AG04449 (cell line): ENCODE results near the gene SERPINA1.

ENCODE experiments used
- CTCF ChIA-PET: fragments of 350-600 bp; formaldehyde crosslinking; extraction: SDS; loops from one replicate; lab custom pipeline; 2021; ENCODE audit warnings: antibody characterized with exemption; lab: Yijun Ruan, JAX
- POLR2A ChIA-PET: fragments of 400-600, 350-600 bp; formaldehyde crosslinking; extraction: SDS; loops from one replicate; lab custom pipeline; 2020; ENCODE audit warnings: antibody characterized with exemption, inconsistent platforms; lab: Yijun Ruan, JAX
- DNase-seq: peaks from one replicate; pipeline ENCODE4 v3.0.0-alpha.2; 2010; ENCODE audit warnings: low read depth, low spot score
- H3K4me3 ChIP-seq: 2 replicates; pipeline ENCODE4 v1.5.1; 2011; ENCODE audit warnings: low read depth, mild to moderate bottlenecking, control low read depth, low read length
- CTCF ChIP-seq: IDR thresholded peaks from one replicate; pipeline ENCODE4 v1.5.1; 2011; ENCODE audit warnings: mild to moderate bottlenecking, moderate library complexity, low read length, control low read depth, inconsistent platforms; ENCODE audit not compliant: insufficient read depth; ENCODE audit errors: missing control alignments

SERPINA1 gene

DNA sequence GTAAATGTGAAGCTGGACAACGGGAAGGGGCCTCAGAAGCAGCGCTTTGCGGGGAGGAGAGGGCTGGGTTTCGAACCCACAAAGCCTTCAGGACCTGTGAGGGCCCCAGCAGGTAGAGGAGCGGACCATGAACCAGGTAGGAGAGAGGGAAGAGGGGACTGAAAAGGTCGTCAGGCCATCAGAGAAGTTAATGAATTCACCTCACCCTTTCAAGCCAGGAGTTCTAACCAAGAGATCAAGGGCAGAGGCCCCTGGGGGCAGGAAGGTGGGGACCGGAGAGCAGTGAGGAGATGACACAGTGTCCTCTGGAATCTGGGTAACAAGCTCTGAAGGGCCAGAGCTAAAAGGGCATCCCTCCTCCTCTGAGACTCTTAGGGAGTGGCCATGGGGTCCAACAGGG lies 19.4 kb downstream of the SERPINA1 start:
- H3K4me3 ChIP-seq, result no peak overlapping the region
- ChIA-PET POLR2A (interaction anchor here (0.5 kb wide), 1 partner anchor 88 kb away, joined by 3 read pairs; no protein-coding TSS in a partner anchor), CTCF (interaction anchor here (1.4 to 4.9 kb wide), 3 partner anchors 13 to 117 kb away, joined by 3 to 18 read pairs (median 9); no protein-coding TSS in a partner anchor)
- TF ChIP-seq CTCF, result no peak
- DNase-seq, result no peak

DNA sequence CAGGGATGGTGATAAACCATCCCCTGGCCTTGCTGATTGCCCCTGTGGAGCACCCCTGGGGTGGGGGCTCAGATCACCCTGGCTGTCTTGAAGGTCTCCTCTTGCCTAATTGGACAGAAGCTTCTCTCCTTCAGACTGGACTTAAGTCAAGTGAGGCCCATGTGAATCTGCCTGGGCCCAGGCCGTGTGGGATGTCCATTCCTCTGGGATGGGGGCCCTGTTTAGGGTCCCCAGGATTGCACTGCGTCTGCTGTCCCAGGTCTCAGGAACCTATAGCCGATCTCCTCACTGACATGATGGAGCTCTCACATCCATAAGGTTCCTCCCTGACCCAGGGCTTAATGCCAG lies 20.2 kb downstream of the SERPINA1 start:
- DNase-seq, result no peak
- POLR2A ChIA-PET, result no interaction called here
- TF ChIP-seq CTCF, result no peak
- no peak overlapping the region for H3K4me3 ChIP-seq
- CTCF ChIA-PET, result interaction anchor here (1.4 to 4.9 kb wide), 4 partner anchors 12 to 118 kb away, joined by 3 to 18 read pairs (median 6); no protein-coding TSS in a partner anchor

DNA sequence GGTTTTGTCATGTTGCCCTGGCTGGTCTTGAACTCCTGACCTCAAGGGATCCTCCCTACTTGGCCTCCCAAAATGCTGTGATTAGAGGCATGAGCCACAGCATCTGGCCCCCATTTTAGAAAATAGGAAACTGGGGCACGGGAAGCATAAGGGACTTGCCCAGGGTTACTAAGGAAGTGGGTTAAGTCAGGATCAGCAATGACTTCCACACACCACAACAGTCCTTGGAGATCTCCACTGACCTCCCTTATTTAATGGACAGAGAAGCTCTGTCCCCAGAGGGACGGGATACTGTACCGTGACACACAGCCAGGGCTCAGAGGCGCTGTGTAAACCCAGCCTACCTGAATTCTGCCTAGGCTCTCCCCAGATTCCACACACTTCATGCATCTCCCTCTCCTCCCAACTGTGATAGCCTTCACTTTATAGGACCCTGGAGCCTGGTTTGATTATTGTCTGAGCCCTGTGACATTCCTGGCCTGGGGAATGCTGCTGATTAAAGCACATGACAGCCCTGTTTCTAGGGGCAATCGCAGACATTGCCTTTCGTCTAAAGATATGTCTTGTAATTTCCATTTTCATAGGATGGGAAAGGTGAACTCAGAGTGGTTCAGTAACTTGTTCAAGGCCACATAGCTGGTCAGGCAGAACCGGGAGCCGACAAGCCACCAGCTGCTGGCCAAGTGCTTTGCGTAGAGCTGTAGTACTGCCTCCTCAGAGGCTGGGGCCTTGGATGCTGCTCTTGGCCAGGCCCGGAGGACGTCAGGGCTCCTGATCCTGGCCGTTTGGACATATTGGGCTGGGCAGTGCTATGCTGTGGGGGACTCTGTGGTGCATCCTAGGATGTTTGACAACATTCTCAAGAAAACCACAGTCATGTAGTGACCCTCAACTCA lies 20.8 kb downstream of the SERPINA1 start:
- H3K4me3 ChIP-seq, result no peak overlapping the region
- no peak for DNase-seq
- CTCF ChIA-PET, result interaction anchor here (1.4 to 4.9 kb wide), 4 partner anchors 12 to 119 kb away, joined by 3 to 18 read pairs (median 6); no protein-coding TSS in a partner anchor
- TF ChIP-seq CTCF, result no peak
- POLR2A ChIA-PET, result no interaction called here

DNA sequence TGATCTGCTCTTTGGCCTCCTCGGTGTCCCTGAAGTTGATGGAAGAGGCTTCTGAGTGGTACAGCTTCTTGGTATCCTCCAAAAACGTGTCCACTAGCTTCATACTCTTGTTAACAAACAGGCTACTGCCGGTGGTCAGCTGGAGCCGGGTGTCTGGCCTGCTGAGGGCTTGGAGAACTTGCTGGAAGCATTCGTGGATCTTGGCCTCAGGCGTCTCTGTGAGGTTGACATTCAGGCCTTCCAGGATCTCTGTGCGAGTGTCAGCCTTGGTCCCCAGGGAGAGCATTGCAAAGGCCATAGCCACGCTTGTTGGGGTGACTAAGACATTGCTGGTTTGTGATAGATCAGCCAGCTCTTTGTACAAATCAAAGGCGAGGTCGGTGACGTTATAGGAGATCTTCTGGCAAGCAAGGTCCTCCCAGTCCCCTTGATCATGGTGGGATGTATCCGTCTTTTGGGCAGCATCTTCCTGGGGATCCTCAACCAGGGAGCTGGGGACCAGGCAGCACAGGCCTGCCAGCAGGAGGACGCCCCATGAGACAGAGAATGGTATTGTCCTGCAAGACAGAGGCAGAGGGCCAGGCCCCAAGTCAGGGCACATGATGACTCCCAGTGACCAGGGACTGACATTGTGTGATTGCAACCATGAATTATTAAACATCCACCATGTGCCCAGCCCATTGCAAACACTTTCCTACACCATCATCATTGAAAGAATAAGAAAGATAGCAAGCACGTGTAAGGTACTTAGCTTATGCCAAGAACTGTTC lies 22.1 kb downstream of the SERPINA1 start, which contains the start of gene SERPINA2:
SERPINA2 (minus strand) TSS at position 553 of the 770 bp plus-strand sequence.
- CTCF ChIA-PET, result interaction anchor here (1.0 to 4.9 kb wide), 4 partner anchors 10 to 120 kb away, joined by 3 to 18 read pairs (median 4); no protein-coding TSS in a partner anchor
- H3K4me3 ChIP-seq, result no peak within 1 kb of the TSS
- TF ChIP-seq CTCF, result no peak
- no peak for DNase-seq
- POLR2A ChIA-PET, result no interaction called here

DNA sequence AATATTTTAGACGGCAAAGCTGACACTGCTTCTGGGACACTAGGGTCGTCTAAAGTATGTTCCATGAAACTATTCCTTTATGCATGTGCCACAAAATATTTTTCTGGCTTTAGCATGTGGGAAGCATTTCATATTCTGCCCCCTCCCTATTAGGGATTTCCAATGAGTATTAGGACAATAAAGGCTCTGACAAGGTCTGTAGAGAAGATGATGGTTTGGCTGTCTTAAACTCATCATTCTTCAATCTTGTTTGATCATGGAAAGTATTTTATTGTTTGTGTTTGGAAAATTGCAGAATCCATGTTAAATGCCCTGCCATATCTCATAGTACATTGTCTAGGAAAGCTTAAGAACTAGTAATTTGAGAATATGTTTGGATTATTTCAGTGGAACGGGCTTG lies 22.8 kb downstream of the SERPINA1 start:
- no peak overlapping the region for H3K4me3 ChIP-seq
- DNase-seq, result no peak
- CTCF ChIA-PET, result interaction anchor here (1.0 to 4.9 kb wide), 4 partner anchors 10 to 121 kb away, joined by 3 to 18 read pairs (median 4); no protein-coding TSS in a partner anchor
- TF ChIP-seq CTCF, result no peak
- POLR2A ChIA-PET, result no interaction called here

DNA sequence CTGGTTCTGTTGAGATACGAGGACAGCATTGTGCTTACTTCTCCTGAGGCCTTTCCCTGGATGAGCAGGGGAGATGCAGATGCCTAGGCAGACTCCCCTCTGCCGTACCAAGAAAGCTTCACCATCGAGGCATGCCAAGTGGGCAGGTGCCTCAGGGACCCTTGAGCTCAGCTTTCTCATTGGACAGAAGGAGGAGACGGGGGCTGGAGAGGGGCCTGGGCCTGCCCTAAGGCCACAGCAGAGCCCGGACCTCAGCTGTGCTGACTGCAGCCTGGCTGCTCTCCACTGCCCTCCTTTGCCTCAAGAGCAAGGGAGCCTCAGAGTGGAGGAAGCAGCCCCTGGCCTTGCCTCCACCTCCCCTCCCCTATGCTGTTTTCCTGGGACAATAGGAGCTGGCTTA lies 23.4 kb downstream of the SERPINA1 start:
- ChIA-PET POLR2A (no interaction called here), CTCF (interaction anchor here (1.0 to 4.9 kb wide), 2 partner anchors 9 to 49 kb away, joined by 3 to 18 read pairs; no protein-coding TSS in a partner anchor)
- no peak overlapping the region for H3K4me3 ChIP-seq
- DNase-seq, result no peak
- no peak for TF ChIP-seq CTCF
